GM18907 (cell line): Measurements from ENCODE around the gene ATG4B.

Experiments used
- ATAC-seq: cut with Tn5 transposase; IDR thresholded peaks from one replicate; pipeline ENCODE4 v1.9.1; 2021; ENCODE audit warnings: mild to moderate bottlenecking, moderate library complexity; ENCODE audit not compliant: unreplicated experiment

ATG4B gene

DNA sequence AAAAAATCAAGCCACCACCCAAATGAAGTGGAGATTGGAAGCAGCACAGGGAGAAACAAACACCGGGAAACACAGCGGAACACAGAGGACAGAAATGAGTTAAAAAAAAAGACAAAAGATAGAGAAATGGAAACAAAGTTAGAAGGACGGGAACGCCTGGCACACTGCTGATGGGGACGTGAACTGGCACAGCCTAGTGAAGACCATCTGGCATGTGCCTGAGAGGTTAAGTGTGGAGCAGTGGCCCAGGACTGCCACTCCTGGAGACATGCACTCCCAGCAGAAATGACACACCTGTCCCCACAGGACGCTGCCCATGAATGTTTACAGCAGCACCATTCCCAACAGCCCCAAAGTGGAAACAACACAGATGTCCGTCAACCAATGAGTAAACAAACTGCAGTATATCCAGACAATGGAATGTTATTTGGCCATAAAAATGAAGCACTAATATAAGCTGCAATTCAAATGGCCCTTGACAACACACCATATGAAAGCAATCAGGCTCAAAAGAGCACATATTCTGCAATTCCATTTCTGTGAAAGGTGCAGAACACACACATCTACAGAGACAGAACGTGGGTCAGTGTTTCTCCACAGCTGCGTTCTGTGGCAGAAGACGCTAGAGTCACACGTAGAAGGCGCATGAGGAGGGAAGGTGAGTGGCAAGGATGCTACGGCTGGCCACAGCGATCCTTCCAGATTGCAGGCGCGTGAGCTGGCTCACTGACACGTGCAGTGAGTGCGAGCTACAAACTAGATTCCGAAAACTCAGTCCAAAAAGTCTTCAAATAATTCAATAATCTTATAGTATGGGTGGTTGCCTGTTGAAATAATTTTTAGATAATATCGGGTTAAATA lies 25.1 kb upstream of the ATG4B start:
- no peak for ATAC-seq

DNA sequence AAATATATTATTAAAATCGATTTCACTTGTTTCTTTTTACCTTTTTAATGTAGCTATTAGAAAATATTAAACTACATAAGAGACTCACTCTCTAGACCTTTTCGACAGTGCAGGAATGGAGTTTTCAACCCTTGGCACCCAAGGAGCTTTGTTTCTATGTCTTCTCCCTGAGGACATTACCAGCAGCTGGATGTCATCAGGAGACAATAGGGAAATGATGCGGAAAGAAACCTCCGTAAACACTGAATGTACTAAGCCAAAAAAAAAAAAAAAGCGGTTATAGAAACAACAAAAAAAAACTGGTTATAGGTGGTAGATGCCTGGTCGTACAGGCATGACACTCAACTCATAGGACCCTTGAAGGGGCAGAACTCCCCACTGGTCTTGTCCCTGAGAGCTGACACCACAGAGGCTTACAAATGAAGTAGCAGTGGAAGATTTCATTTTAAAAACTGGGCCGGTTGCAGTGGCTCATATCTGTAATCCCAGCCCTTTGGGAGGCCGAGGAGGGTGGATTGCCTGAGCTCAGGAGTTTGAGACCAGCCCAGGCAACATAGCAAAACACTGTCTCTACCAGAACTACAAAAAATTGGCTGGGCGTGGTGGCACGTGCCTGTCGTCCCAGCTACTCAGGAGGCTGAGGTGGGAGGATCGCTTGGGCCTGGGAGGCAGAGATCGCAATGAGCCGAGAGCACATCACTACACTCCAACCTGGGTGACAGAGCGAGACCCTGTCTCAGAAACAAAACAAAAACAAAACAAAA lies 24.3 kb upstream of the ATG4B start:
- no peak for ATAC-seq

DNA sequence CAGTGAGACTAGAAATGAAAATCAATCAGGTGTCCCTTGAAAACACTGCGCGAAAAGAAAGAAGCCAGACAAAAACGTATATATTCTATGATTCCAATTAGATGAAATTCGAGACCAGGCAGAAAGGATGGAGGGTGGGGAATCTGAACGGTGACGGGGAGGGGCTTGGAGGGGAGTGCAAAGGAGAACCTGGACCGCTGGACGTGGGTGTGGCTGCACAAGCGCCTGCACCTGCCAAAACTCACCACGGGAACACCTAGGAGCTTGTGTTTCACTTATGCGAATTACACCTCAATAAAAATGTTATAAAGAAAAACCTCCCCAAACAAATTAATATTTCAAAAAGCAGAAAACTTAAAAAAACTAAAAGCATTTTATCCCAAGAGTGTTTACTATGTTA lies 22.5 kb upstream of the ATG4B start:
- no peak for ATAC-seq

DNA sequence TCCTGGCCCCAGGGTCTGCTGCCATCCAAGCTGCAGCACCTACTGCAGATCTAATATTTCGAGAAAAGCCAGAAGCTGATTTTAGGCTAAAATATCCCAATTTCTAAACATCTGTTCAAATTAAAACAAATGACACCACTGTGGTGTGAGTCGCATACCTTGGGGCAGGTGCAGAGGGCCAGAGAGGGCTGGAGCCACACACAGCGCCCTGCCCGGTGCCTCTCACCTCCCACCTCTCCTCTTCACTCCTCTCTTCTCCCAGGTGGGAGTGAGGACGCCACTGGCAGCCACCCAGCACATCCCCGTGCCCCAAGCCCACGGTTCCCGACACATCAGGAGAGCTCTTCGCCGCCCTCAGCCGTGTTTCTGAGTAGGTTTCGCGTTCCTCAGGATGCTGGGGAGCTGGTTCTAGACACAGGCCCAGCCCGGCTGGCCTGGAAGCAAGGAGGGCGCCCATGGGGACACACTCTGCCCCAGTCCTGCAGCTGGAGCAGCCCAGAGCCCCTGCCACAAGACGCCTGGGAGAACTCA lies 21.9 kb upstream of the ATG4B start:
- ATAC-seq: no peak

DNA sequence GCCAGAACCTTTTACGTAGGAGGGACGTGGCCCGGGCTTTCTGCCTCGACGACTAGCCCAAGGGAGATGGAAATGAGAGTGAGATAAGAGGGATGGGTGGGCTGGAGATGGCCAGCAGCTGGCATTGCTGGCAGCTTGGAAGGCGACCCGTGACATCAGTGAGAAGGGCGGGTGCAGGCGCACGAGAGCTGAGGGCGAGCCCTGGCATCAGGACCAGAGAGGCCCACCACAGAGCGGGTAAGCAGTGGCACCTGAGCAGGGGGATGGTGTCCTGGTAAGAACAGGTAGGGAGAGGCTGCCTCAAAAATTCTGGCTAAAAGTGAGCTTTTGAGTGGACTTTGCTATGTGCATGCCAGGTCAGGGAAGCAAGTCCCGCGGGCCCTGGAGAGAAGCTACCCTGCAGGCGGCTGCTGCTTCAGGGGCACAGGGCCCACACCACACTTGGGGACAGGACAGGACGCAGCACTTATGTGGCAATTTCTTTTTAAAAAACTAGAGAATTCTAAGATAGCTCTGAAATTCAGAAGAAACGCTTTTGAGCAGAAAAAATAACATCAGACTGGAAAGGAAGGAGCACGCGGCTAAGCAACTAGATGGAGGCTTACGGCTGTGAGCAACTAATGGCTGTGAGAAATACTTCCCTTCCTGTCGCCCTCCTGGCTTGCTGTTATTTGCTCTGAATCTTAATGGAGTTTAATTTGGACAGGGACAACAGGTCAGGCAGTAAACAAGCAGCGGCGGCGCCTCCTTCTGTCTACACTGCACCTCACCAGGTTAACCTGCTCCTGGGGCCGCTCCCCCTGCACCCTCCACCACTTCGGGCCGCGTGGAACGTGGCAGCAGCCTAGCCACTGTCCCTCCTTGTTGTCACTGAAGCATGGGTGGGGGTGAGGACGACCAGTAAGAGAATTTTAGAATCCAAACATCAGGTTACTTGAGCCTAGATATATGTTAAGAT lies 21.0 kb upstream of the ATG4B start:
- ATAC-seq: no peak

DNA sequence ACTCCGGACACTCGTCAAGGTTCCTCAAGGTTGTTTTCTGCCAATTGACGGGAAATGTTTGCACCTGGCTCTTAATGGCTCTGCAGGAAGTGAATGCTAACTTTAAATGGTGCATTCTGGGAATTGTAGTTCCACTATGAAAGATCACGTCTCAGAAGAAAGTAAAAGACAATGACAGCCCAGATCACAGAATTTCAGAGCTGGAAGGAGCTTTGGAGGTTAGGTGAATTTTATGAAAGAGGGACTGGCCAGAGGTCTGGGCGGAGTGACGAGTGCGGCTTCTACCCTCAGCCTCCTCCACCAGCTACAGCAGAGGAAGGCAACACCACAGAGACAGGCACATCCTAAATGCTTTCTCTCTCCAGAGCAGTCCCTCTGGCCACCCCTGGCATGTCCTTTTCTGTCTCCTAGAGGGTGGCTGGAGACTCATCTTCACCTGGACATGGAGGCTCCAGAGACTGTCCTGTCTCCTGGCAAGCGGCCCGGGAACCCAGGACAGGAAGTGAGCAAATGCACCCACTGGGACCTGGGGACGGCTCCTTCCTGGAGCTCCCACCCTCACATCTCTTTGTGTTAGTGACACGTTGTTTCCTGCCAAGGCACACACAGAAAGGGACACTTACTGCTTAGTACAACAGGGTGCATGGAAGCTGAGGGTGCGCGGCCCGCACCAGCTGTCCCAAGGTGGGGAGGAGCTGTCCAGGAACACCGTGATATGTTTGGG lies 19.9 kb upstream of the ATG4B start:
- ATAC-seq: peak; percentile 59

DNA sequence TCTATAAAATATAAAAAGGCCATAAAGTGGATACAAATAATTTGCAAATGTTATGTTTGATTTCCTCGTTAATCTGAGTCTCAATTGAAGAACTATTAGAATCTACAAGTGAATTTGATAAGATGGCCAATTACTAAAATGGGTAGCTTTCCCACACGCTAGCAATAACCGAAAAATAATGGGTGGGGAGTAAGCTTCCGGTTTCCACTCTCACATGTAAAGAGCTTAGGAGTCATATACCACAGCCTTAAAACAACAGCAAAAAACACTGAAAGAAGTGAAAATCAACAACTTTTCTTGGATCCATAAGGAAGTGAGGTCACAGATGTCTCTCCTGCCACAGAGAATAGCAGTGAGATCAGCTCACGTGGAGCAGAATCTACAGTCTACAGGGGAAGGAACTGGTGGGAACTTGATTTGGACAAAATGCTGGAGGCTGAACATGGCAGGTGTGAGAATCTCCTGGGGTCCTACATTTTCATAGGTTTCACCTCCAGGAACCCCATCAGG lies 19.1 kb upstream of the ATG4B start:
- no peak for ATAC-seq

DNA sequence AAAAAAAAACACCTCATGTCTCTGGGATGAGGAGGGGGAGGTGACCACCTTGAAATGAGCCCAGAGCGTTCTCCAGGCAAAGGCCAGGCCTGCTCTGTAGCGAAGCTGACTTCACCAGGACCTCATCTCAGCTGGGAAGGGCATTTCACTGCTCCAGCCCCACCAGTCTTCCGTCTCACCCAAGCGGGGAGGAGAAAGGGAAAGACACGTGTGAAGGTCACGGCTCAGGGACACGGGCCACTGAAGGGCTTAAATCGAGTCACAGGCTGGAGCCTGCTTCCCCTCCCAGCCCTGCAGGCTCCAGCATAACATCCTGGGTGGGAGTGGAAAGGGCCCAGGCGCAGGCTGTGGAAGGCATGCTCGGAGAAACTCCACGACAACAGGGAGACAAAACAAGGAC lies 18.7 kb upstream of the ATG4B start:
- no peak for ATAC-seq

DNA sequence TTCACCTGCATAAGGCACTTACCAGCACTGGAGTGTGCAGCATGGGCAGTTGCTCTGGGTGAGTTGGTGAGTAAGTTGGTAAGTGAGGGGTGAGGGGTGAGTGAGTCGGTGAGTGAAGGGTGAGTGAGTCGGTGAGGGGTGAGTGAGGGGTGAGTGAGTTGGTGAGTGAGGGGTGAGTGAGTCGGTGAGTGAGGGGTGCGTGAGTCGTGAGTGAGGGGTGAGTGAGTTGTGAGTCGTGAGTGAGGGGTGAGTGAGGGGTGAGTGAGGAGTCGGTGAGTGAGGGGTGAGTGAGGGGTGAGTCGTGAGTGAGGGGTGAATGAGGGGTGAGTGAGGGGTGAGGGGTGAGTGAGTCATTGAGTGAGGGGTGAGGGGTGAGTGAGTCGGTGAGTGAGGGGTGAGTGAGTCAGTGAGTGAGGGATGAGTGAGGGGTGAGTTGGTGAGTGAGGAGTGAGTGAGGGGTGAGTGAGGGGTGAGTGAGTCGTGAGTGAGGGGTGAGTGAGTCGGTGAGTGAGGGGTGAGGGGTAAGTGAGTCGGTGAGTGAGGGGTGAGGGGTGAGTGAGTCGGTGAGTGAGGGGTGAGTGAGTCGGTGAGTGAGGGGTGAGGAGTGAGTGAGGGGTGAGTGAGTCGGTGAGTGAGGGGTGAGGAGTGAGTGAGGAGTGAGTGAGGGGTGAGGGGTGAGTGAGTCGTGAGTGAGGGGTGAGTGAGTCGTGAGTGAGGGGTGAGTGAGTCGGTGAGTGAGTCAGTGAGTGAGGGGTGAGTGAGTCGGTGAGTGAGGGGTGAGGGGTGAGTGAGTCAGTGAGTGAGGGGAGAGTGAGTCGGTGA lies 17.7 kb upstream of the ATG4B start:
- ATAC-seq: no peak

DNA sequence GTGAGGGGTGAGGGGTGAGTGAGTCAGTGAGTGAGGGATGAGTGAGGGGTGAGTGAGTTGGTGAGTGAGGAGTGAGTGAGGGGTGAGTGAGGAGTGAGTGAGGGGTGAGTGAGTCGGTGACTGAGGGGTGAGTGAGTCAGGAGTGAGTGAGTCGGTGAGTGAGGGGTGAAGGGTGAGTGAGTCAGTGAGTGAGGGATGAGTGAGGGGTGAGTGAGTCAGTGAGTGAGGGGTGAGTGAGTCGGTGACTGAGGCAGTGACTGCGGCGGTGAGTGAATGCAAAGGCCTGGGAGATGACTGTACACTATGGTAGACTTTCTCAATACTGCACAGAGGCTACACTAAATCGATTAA lies 17.1 kb upstream of the ATG4B start:
- no peak for ATAC-seq

DNA sequence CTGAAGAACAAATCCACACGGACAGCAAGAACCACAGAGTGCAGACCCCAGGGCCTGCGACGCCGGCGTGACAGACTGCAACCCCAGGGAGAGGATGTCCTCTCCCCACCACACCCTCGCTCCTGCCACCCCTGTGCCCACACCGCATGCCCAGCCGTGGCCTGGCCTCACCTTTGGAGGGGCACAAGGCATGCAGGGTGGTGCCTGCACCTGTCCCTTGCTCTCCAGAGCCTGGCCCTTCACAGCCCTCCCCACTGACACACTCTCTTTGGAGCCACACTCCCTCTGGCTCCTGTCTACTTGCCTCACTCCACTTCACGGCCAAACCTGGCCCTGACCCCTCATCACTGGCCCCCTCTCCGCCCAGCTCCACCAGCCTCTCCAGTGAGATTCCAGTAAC lies 9.8 kb upstream of the ATG4B start:
- ATAC-seq: no peak

DNA sequence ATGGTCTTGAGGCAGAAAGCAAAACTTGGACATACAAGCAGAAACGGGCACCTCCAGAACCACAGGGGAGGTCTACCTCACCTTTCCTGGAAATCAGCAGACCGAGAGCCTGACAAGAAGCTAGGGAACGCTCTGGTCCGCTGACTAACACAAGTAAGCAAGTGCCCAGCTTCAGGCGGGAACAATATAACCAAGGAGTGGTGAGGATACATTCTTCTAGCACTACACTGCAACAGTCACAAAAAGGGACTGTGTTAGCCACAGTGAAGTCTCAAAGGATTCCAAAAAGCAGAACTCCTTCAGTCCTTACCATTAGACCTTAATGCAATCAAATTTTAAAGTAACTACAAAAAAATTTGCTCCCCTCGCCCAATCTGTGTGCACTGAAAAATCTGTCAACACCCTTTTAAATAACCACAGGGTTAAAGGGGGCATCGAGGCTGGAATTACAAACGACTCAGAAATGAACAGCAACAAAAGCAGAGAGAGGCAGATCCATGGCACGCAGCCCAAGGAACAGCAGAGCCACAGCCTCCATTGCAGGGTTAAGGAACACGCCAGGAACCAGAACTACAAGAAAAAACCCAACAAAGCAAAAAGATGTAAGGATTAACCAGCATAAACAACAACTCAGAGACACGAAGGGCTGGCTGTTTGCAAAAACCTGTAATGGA lies 7.6 kb upstream of the ATG4B start:
- no peak for ATAC-seq

DNA sequence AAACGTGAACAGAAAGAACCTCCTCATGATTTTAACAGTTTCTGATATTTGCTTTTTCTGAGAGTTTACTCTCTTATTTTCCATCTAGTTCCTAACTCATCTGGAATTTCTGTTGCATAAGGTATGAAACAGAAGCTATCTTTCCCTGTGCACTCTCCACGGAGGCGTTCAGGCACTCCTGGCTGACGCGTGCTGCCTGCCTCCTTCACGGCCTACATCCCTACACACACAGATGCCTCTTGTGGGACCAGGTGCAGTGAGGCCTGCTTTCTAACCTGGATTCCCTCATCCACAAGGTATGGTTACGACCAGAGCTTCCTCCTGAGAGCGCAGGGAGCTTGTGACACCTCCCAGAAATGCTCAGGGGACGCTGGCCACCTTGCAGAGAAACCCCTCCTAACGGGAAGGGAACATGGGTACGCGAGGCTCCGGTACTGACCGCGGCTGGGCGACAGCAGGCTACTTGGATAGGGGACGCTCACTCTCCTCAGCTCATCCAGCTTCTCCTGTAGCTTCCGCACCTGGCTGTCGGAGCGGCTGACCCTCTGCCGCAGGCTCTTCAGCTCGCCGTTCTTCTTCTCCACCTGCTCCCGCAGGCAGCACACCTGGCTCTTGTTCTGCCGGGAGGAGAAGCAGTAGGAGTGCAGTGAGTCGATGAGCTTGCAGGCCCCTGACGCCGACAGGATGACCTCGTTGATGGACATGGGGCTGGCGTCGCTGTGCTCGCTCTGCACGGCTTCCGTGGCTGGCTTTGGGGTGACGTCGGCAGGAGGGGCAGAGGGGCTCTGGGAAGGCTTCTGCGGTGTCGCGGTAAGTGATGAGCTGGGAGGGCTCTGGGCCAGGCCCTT lies 4.8 kb upstream of the ATG4B start:
- no peak for ATAC-seq

DNA sequence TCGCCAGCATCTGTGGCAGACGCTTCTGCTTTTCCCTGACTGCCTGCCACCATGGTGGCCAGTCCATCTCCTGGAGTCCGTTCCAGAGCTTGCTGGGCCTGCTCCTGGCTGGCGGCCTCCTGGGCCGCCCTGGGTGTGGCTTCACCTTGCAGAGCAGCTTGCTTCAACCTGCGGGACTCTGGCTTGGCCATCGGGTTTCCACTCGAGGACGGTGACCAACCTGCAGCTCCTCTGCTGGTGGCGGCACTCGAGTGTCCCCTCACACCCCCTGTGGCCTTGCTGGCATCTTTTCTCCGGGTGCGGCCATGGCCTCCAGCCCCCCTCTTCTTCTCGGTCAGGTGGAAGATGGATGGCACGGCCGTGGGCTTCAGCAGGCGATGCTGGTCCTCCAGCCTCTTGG lies 3.9 kb upstream of the ATG4B start:
- no peak for ATAC-seq

DNA sequence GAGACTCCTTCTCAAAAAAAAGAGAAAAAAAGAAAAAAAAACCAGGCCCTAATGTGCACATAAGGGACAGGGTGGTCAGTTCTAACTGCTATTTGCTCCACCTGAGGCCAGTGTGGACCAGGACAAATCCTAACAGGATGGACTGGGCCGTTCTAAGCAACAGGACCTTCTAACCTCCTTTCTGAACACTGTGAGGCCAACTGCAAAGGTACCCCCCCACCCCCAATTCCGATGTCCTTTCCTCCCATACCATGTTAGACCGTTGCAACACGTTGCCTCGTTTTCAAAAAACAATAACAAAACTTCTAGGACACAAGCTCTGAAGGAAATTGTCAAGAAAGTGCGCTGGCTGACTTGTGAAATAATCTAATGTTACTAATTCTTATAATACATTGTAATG lies 1.7 kb upstream of the ATG4B start:
- no peak for ATAC-seq

DNA sequence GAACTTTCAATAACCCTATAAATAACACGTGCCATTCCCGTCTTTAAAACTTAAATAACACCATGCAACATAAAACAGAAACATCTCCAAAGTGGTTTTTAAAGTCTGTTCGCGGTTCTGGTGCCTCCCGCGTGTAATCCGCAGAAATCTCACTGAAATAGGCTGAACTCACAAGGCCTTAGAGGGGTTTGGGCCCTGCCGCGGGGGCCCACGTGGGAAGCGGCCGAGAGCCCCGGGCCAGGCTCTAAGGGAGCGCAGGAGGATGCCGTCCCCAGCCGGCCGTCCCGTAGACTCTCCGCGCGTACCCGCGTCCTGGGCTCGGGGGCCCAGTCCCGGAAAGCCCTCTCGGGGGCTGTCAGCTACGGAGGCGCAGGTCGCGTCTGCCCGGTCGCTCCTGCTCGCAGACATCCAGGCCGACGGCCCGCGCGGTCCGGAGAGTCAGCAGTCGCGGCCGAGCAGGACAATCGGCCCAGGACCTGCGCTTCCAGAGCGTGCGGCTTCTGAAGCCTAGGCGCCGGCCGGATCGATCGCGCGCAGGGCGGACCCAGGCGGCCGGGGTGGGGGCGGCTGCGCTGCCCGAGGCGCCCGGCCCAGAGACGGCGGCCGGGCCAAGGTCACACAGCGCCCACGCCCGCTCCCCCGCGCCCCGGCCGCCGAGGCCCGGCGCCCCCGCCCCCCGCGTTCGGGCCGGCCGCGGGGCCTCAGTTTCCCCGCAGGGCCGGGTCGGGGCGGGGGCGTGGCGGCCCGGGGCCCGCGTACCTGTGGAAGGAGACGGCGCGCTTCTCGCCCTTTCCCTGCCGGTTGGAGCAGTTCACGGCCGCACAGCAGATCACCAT lies 1.1 kb upstream of the ATG4B start:
- ATAC-seq: peak; percentile 31
